ENCODE measurements around the gene JAML. TPM values are rescaled to one million over a fixed set of nuclear protein-coding genes. Genes with fewer than 3 reads are reported as not detected.

JAML gene
- total and polyA plus RNA-seq, 2 experiments from 2014 or later, result 0.56 to 1.0 TPM

DNA sequence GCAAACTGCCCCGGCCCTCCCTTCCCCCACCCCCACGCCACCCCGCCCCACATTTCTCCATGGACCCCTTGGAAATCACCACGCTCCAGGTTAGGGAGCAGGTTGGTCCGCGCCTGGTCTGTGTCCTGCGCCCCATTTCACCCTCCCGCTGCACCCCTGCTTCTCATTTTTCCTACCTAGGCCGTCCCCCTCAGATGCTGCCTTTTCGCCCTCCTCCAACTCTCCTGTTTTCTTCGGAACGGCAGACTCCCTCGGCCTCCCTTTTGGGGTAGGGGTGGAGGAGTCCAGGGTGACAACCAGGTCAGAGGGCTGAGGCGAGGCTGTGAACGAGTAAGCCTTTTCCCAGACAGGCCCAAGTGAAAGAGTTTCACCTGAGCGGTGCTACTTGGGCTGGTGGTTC is 71.3 kb downstream of the JAML start:
- Mint-ChIP-seq H3K27me3 (ENCODE audit: insufficient read depth, low read depth, poor library complexity) (peaks cover 71% of the 10 kb centered on the region), H3K4me3 (peak overlapping the region; percentile 78), H3K27ac (no peak overlapping the region), H3K9me3 (no peaks in the 10 kb centered on the region), H3K36me3 (ENCODE audit: low read depth) (no peaks in the 10 kb centered on the region), H3K4me1 (peaks cover 68% of the 10 kb centered on the region)
- Histone ChIP-seq H3K79me2 (replicated peaks; ENCODE audit: insufficient read depth) (no peaks in the 10 kb centered on the region), H3F3A (replicated peaks; ENCODE audit: low read depth) (0 out of 2 replicates have a peak, but pooled peaks cover 3% of the 10 kb centered on the region), H3K4me2 (peak overlapping the region; percentile 98), H3K36me3 (ENCODE audit: insufficient read depth) (no peaks in the 10 kb centered on the region), H4K20me1 (replicated peaks; ENCODE audit: insufficient read depth) (no peaks in the 10 kb centered on the region), H3K27ac (ENCODE audit: low read depth) (no peak overlapping the region), H3K9me2 (ENCODE audit: insufficient read depth) (no peaks in the 10 kb centered on the region), H3K4me1 (ENCODE audit: insufficient read depth) (peaks cover 63% of the 10 kb centered on the region), H3K4me3 (peak overlapping the region; percentile 94), H2AFZ (peak overlapping the region; percentile 88), H3K27me3 (ENCODE audit: insufficient read depth) (peaks cover 97% of the 10 kb centered on the region)
- TF ChIP-seq EZH2 (IDR thresholded peaks at IDR 0.05; ENCODE audit: low read depth, unreplicated experiment) (peak; percentile 81), STAT1 (IDR thresholded peaks at IDR 0.05; ENCODE audit: unreplicated experiment) (no peak)
- DNase-seq (ENCODE audit: low spot score), result no peak
- ATAC-seq, result no peak

- no peaks in the 10 kb centered on the region for H4K20me1 ChIP-seq (replicated peaks; ENCODE audit: insufficient read depth)
- peaks cover 69% of the 10 kb centered on the region for H3K4me1 Mint-ChIP-seq
- peaks cover 97% of the 10 kb centered on the region for H3K27me3 ChIP-seq (ENCODE audit: insufficient read depth)
- H2AFZ ChIP-seq, result peak within 1 kb of the TSS; percentile 99
- no peaks in the 10 kb centered on the region for H3K36me3 ChIP-seq (ENCODE audit: insufficient read depth)
- no peaks in the 10 kb centered on the region for H3K9me3 Mint-ChIP-seq
- DNase-seq (ENCODE audit: low spot score) (peak; percentile 92), ATAC-seq (peak; percentile 64)
- peaks cover 74% of the 10 kb centered on the region for H3K27me3 Mint-ChIP-seq (ENCODE audit: insufficient read depth, low read depth, poor library complexity)
- no peaks in the 10 kb centered on the region for H3K9me2 ChIP-seq (ENCODE audit: insufficient read depth)
- H3K4me2 ChIP-seq, result peak within 1 kb of the TSS; percentile 98
- peak within 1 kb of the TSS; percentile 78 for H3K4me3 Mint-ChIP-seq
- H3K4me3 ChIP-seq, result peak within 1 kb of the TSS; percentile 94
- H3K27ac Mint-ChIP-seq, result no peak within 1 kb of the TSS
- no peaks in the 10 kb centered on the region for H3K79me2 ChIP-seq (replicated peaks; ENCODE audit: insufficient read depth)
- peak; percentile 58 for TF ChIP-seq EZH2 (IDR thresholded peaks at IDR 0.05; ENCODE audit: low read depth, unreplicated experiment)
- no peak for TF ChIP-seq CTCF (conservative IDR thresholded peaks at IDR 0.05; ENCODE audit: low read depth in 2 of 2)
- 0 out of 2 replicates have a peak, but pooled peaks have one; percentile 26 for TF ChIP-seq POLR2AphosphoS5 (IDR thresholded peaks at IDR 0.05; ENCODE audit: low read depth)
- TF ChIP-seq JUNB (IDR thresholded peaks at IDR 0.05; ENCODE audit: unreplicated experiment), result no peak
- H3K4me1 ChIP-seq (ENCODE audit: insufficient read depth), result peaks cover 59% of the 10 kb centered on the region
- H3F3A ChIP-seq (replicated peaks; ENCODE audit: low read depth), result 0 out of 2 replicates have a peak, but pooled peaks cover 3% of the 10 kb centered on the region
- H3K36me3 Mint-ChIP-seq (ENCODE audit: low read depth), result no peaks in the 10 kb centered on the region
- H3K27ac ChIP-seq (ENCODE audit: low read depth), result no peak within 1 kb of the TSS
Measured at GRCh38 chr11:118152552-118153471, 72.0 kb downstream of the JAML start, which contains the start of gene SCN4B. SCN4B (minus strand) TSS chr11:118152823; CDS start chr11:118152673, 150 bp downstream.

- Histone ChIP-seq H3K36me3 (ENCODE audit: insufficient read depth) (no peaks in the 10 kb centered on the region), H3K79me2 (replicated peaks; ENCODE audit: insufficient read depth) (no peaks in the 10 kb centered on the region), H2AFZ (peak overlapping the region; percentile 97), H3K27ac (ENCODE audit: low read depth) (no peak overlapping the region), H3K9me2 (ENCODE audit: insufficient read depth) (no peaks in the 10 kb centered on the region), H3F3A (replicated peaks; ENCODE audit: low read depth) (0 out of 2 replicates have a peak, but pooled peaks cover 3% of the 10 kb centered on the region), H3K27me3 (ENCODE audit: insufficient read depth) (peaks cover 97% of the 10 kb centered on the region), H3K4me3 (peak overlapping the region; percentile 94), H4K20me1 (replicated peaks; ENCODE audit: insufficient read depth) (no peaks in the 10 kb centered on the region), H3K4me2 (peak overlapping the region; percentile 98), H3K4me1 (ENCODE audit: insufficient read depth) (peaks cover 59% of the 10 kb centered on the region)
- peak; percentile 56 for DNase-seq (ENCODE audit: low spot score)
- H3K4me1 Mint-ChIP-seq, result peaks cover 68% of the 10 kb centered on the region
- no peaks in the 10 kb centered on the region for H3K36me3 Mint-ChIP-seq (ENCODE audit: low read depth)
- peaks cover 70% of the 10 kb centered on the region for H3K27me3 Mint-ChIP-seq (ENCODE audit: insufficient read depth, low read depth, poor library complexity)
- peak; percentile 10 for ATAC-seq
- no peaks in the 10 kb centered on the region for H3K9me3 Mint-ChIP-seq
- no peak overlapping the region for H3K27ac Mint-ChIP-seq
- peak overlapping the region; percentile 78 for H3K4me3 Mint-ChIP-seq
- TF ChIP-seq, protein P1, sequence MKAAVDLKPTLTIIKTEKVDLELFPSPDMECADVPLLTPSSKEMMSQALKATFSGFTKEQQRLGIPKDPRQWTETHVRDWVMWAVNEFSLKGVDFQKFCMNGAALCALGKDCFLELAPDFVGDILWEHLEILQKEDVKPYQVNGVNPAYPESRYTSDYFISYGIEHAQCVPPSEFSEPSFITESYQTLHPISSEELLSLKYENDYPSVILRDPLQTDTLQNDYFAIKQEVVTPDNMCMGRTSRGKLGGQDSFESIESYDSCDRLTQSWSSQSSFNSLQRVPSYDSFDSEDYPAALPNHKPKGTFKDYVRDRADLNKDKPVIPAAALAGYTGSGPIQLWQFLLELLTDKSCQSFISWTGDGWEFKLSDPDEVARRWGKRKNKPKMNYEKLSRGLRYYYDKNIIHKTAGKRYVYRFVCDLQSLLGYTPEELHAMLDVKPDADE (IDR thresholded peaks at IDR 0.05), result no peak
- TF ChIP-seq CREB1 (CRISPR knock-in tag; IDR thresholded peaks at IDR 0.05; ENCODE audit: low read depth) (no peak), REST (IDR thresholded peaks at IDR 0.05; ENCODE audit: unreplicated experiment) (no peak), EZH2 (IDR thresholded peaks at IDR 0.05; ENCODE audit: low read depth, unreplicated experiment) (no peak)
Measured at GRCh38 chr11:118152020-118152551, 72.7 kb downstream of the JAML start.
